ENCODE measurements around the gene HSF2BP.
"Not testable (repeated sequence)": the region's sequence is repeated elsewhere in the genome, so short reads cannot be mapped to it uniquely, and the experiment has no call there.

The HSF2BP gene

DNA sequence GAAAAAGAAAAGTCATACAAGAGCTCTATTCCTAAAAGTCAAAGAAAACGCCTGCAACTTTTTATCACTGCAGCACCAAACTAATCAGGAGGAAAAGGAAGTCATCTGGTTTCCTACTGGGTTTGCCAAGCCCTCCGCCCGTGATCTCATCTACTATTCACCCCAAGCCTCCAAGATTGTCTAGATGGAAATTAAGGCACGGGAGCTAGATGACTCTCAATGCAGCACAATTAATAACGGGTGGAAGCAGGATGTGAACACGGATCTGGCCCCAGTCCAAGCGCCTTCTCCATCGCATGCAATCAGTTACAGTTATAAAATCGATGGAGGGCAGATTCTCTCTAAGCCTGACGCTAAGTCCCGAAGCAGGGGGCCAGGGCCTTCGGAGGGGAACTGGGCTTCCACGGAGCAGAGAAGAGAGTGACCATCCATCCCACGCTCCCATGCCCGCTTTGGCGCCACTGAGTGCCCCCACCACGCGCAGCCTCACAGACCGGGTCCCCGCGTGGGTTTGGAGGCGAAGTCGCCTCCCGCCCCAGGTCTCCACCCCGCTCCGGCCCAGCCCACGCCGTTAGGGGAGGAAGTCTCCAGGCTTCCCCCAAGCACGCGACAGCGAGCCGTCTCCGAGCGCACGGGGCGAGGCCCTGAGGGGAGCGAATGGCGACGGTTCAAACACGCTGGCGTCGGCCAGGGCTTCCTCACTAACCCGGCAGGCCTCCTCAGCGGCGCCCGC is 1.8 kb downstream of the HSF2BP start:
- H3K4me3 ChIP-seq, result no peak overlapping the region
- peak overlapping the region in 2 of 21 experiments; percentile 34 to 50 for H3K27ac ChIP-seq

DNA sequence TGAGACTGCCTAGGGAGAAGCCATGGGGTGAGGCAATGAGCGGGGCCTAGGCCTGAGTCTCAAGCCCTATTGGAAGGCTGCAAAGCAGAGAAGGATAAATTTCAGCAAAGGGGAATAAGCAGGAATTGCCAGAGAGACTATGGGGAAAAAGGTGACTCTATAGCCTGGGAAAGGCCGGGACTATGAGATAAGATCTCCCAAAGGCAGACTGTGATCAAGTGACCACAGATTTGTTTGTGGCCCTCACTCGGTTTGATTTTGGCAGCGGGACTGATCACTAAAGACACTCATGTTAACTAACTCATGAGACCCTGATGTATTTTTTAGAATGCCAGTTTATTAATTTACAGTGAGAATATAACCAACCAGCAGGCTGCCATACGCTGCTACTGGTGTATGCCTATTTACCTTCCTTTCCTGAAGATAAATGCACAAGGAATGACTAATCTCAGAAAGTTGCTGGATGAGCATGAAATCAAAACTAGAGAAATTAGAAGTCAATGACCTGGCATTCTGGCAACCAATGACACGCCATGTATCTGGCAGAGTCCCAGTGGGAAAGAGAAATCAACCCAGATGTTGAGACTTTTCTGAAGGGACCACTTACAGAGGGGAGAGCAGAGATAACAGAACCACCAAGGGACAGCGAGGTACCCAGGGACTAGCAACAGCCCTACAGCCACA is 4.3 kb downstream of the HSF2BP start:
- no peak overlapping the region for H3K27ac ChIP-seq

DNA sequence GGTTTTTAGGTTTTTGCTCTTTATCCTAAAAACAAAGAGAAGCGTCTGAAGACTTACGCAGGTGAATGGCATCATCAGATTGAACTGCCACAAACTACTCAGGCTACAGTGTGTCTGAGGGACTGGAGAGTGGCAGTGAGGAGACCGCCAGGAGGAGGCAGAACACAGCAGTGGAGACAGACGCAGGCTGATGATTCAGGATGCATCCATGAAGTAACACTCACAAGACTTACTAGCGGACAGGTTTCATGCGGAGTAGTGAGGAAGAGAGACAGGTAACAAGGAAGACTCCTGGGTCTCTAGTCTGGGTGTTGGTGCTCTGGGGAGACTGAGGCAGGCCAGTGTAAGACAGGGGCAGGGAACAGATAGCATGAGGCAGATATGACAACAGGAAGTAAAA is 5.7 kb downstream of the HSF2BP start:
- H3K27ac ChIP-seq, result no peak overlapping the region

More for the DNA sequence above, 4.3 kb downstream of the HSF2BP start:
- no peak overlapping the region for H3K4me3 ChIP-seq

DNA sequence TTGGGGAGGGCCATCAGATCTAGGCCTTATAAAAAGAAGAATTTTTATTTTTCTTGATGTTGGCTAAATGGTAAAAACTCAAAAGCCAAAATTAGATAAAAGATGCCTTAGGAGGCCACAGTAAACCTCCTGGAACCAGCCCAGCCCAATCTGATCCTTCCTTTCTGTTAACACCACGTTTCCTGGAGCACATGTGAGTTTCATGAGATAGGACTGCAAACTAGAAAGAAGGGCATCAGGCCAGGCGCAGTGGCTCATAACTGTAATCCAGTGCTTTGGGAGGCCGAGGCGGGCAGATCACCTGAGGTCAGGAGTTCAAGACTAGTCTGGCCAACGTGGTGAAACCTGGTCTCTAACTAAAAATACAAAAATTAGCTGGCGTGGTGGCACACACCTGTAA is 6.7 kb downstream of the HSF2BP start:
- no peak overlapping the region for H3K4me3 ChIP-seq
- H3K27ac ChIP-seq, result no peak overlapping the region

More for the DNA sequence above, 5.7 kb downstream of the HSF2BP start:
- no peak overlapping the region for H3K4me3 ChIP-seq

DNA sequence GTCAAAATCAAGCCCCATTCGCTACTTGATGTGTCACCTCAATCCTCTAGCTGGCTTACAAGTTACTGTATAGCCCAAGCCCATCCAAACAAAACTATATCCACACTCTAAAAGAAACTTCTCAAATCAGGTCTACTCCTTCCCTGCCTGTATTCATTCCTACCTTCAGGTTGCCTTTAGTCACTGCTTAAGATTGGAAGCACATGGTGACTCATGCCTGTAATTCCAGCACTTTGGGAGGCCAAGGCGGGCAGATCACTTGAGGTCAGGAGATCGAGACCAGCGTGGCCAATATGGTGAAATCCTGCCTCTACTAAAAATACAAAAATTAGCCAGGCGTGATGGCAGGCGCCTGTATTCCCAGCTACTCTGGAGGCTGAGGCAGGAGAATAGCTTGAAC is 7.4 kb downstream of the HSF2BP start:
- H3K27ac ChIP-seq, H3K4me3 ChIP-seq: not testable (repeated sequence)

DNA sequence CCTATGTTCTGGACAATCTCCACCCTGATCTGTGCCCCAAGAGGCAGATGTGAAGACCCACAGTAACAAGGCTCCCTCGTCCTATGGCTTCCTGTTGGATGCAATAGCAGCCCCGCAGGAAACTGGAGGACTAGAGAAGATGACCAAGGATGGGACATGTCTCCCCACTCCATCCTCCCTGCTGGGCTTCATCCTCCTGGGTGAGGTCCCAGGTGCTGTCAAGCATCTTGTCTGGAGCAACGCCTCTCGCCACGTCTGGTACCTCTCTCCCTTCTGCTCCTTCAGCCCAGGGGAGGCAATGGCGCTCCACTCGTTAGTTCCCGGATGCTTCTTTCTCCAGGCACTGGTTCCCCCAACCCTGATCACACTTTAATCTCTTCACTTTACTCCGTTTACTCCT is 11.1 kb downstream of the HSF2BP start:
- Histone ChIP-seq H3K4me3 (no peak overlapping the region), H3K27ac (no peak overlapping the region)

DNA sequence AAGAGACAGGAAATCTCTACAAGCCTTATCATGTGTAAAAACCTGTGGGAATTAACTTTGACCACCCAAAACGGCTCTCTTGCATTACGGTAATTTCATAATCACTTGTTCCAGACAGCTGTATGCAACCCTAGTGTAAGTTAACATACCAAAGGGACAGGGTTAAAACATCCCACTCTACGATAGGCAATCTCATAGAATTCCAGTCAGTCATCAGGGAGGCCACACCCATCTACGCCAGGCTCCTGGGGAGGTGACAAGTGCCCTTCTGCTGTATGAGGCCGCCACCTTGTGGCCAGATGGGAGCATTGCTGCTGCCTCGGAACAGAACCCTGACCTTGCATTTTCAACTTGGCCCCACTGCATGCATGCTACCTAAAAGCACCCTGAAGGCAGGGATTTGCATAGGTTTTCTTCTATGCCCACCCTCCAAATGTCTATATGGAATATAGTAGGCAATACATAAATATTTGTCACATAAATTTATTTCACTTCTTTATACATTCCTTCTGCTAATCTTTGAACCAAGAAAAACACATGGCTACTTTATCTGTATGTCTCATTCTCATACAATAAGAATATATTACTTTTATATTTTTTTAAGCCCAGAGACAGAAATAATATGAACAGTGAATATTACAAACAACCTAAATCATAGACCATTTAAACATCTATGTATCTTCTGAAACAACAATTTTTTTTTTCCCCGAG is 12.6 kb downstream of the HSF2BP start:
- Histone ChIP-seq H3K4me3 (no peak overlapping the region), H3K27ac (peak overlapping the region in 2 of 21 experiments; percentile 70 to 86)

DNA sequence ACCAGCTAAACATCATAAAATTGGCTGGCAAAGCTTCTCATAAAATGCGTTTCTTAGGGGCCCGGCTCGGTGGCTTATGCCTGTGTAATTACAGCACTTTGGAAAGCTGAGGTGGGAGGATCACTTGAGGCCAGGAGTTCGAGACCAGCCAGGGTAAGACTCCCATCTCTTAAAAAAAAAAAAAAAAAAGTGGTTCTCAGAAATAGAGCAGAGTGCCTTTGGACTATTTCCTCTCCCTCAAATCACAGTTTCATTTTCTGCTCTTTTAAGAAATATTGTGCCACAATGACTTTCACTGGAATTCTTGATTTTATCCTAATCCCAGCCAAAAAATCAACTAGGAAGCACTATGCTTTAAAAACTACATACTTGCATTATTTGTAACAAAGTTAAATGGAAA is 13.3 kb downstream of the HSF2BP start:
- Histone ChIP-seq H3K27ac (peak overlapping the region in 13 of 21 experiments; percentile 2 to 86 (median 55)), H3K4me3 (no peak overlapping the region)

DNA sequence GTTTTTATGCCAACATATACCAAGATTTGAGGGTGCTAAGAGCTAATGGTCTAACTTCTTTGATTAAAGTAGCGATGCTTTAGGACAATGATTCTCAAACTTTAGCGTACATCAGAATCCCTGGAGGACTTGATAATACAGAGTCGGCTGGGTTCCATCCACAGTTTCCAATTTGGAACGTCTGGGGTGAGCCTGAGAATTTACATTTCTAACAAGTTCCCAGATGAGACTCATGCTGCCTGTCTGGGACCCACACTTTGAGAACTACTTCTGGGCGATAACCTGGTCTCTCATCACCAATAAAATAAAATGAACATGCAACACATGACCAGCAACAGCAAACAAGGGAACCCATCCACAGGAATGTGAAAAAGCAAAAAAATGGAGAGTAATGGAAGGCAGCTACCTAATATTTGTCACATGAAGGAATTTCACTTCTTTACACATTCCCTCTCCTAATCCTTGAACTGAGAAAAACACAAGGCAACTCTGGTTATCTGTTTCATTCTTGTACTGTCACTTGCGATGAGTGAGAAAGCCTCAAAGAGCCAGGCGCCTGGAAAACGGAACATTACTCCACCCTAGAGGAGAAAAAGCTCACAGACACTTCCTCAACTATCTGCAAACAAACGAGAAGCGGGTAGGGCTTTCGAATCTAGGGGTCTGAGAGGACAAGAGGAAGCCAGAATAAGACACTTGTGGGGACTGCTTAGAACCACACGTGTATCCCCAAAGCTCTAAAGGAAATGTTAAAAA is 14.0 kb downstream of the HSF2BP start:
- Histone ChIP-seq H3K27ac (peak overlapping the region in 13 of 21 experiments; percentile 2 to 86 (median 55)), H3K4me3 (no peak overlapping the region)

DNA sequence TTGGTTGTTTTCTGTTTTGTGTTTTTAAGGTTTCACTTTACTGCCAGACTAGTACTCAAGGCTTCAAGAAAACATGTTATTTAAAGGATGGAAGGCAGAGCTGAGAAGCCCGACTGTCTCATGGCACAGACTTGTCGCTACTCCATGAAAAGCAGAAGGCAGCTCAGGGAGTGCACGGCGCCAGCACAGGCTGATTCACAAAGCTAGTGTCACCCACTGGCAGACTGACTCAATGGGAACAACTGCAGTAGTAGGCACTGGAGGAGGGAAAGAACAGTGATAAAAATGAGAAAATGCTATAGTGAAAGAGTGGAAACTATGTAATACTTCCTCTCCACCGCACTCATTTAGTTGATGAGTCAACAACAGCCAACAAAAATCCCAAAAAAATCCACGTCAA is 14.7 kb downstream of the HSF2BP start:
- Histone ChIP-seq H3K4me3 (no peak overlapping the region), H3K27ac (peak overlapping the region in 8 of 21 experiments; percentile 8 to 86 (median 38))

DNA sequence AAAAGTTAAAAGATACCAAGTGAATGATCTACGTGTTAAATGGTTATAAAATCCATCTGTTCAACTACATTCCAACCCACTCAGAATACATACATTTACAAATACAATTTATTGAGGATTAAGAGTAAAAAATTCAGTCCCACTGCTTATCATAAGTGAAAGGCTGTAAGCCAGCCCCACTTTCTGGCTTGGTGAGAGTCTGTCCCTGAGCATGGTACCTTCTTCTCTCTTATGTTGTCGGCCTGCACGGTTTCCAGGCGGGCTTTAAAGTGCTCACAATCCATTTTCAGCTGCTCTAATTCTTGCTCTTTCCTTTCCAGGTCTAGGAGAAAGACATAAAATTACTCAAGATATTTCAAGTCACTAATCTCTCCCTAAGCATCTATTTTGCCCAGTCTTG is 15.2 kb downstream of the HSF2BP start:
- Histone ChIP-seq H3K4me3 (no peak overlapping the region), H3K27ac (peak overlapping the region in 7 of 21 experiments; percentile 8 to 55 (median 25))

DNA sequence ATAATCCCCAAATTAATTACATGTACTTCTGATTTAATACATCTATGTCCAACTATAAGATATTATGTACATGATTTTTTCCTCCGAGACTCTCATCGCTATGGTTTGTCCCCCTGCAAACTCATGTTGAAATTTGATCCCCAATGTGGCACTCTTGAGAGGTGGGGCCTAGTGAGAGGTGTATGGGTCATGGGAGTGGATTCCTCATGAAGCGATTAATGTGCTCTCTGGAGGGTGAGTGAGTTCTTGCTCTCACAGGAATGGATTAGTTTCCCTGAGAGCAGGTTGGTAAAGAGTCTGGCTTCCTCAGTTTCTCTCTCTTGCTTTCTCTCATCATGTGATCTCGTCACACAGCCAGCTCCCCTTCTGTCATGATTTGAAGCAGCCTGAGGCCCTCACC is 16.1 kb downstream of the HSF2BP start:
- Histone ChIP-seq H3K27ac (no peak overlapping the region), H3K4me3 (no peak overlapping the region)

DNA sequence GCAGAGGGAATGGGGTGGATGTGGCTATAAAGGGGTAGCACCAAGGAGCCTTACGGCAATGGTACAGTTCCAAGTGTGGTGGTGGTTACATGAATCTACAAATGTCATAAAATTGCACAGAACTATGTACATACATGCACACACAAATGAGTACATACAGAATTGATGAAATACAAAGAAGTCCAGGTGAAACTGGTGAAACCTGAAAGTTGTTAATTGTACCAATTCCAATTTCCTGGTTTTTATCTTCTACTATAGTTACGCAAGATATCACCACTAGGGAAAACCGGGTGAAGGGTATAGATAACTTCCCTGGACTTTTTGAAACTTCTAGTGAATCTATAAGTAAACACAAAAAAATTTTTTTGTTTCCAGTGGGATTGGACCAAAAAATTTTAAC is 18.9 kb downstream of the HSF2BP start:
- Histone ChIP-seq H3K4me3 (no peak overlapping the region), H3K27ac (peak overlapping the region in 1 of 21 experiments; percentile 32)

DNA sequence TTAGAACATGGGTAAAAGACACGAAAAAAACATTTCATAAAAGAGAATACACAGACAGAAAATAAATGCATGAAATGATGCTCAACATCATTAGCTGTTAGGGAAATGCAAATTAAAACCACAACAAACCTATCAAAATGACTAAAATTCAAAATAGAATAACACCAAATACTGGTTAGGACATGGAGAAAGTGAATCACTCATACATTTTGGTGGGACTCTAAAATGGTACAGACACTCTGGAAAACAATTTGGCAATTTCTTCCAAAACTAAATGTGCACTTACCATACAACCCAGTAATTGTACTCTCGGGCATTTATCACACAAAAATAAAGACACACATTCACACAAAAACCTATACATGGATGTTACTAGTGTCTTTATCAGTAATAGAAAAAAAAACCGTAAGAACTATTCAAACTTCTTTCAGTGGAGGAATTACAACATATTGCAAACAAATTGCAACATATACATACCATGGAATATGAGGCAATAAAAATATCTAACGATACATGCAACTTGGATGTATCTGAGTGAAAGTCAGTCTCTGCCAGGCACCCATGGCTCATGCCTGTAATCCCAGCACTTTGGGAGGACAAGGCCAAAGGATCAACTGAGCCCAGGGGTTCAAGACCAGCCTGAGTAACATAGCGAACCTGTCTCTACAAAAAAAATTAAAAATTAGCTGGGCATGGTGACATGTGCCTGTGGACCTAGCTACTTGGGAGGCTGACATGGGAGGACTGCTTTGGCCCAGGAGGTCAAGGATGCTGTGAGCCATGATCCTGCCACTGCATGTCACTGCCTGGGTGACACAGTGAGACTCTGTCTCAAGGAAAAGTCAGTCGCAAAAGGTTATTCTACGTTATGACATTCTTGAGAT is 19.6 kb downstream of the HSF2BP start:
- no peak overlapping the region for H3K4me3 ChIP-seq
- peak overlapping the region in 1 of 21 experiments; percentile 32 for H3K27ac ChIP-seq

DNA sequence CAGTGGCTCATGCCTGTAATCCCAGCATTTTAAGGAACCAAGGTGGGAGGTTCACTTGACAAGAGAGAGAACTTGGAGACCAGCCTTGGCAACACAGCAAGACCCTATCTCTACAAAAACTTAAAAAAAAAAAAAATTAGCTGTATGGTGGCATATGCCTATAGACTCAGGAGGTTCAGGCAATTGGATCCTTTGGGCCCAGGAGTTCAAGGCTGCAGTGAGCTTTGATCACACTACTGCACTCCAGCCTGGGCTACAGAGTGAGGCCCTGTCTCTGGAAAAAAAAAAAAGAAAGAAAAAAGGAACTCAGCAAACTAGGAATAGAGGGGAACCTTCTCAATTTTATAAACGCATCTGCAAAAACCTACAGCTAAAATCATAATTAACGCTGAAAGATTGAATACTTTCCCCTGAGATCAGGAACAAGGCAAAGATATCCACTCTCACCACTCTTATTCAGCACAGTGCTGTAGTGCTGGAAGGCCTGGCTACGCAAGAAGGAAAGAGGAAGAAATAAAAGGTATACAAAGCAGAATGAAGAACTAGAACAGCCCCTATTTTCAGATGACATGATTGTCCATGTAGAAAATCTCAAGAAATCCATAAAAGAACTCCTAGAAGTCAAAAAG is 21.6 kb downstream of the HSF2BP start:
- Histone ChIP-seq H3K27ac (no peak overlapping the region), H3K4me3 (no peak overlapping the region)

DNA sequence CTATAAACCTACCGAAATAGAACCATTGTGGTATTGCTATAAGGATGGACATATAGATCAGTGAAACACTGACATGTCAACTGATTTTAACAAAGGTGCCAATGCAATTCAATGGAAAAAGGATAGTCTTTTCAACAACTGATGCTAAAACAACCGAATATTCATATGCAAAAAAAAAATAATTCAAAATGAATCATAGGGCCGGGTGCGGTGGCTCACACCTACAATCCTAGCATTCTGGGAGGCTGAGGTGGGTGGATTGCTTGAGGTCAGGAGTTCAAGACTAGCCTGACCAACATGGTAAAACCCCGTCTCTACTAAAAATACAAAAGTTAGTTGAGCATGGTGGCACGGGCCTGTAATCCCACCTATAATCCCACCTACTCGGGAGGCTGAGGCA is 23.9 kb downstream of the HSF2BP start:
- Histone ChIP-seq H3K27ac (no peak overlapping the region), H3K4me3 (no peak overlapping the region)

DNA sequence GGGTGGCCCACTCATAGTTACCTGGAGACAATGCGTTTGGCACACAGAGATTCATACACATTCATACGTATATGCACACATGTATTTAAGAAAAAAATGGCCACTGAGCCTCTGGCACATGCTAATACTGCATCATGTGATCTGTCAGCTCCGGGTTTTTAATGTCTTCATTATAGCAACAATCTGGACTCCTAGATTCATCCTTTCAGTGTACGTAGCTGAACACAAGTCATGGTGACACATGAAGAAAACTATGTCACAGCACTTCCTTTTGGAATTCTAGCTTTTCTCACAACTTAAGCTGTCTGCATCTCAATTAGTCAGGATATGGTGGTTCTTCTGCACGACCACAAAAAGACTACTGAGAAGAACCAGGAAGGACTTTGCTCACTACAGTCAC is 24.7 kb downstream of the HSF2BP start:
- Histone ChIP-seq H3K27ac (no peak overlapping the region), H3K4me3 (no peak overlapping the region)

DNA sequence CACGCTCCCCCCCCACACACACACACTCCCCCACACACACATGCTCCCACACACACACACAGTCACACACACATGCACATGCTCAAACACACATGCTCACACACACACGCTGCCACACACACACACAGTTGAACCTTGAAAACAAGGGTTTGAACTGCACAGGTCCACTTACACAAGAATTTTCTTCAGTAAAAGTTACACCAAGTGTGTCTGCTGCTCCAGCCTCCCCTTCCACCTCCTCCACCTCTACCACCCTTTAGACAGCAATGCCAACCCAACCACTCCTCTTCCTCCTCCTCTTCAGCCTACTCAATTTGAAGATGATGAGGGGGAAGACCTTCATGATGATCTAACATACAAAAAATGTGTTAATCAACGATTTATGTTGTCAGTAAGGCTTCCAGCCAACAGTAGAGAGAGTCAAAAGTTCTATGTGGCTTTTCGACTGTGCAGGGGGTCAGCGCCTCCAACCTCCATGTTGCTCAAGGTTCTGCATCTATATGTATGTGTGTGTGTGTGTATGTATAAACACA is 26.8 kb downstream of the HSF2BP start:
- H3K27ac ChIP-seq, result no peak overlapping the region
- H3K4me3 ChIP-seq, result no peak overlapping the region
